Germinal center (tissue), 1 donor: ENCODE results near the gene DAP.
"Not testable (repeated sequence)": the region's sequence is repeated elsewhere in the genome, so short reads cannot be mapped to it uniquely, and the experiment has no call there.

Source experiments
- DNase-seq: peaks from one replicate; pipeline ENCODE4 v3.0.0; 2012; ENCODE audit warnings: mixed read lengths, low spot score

Gene DAP

DNA sequence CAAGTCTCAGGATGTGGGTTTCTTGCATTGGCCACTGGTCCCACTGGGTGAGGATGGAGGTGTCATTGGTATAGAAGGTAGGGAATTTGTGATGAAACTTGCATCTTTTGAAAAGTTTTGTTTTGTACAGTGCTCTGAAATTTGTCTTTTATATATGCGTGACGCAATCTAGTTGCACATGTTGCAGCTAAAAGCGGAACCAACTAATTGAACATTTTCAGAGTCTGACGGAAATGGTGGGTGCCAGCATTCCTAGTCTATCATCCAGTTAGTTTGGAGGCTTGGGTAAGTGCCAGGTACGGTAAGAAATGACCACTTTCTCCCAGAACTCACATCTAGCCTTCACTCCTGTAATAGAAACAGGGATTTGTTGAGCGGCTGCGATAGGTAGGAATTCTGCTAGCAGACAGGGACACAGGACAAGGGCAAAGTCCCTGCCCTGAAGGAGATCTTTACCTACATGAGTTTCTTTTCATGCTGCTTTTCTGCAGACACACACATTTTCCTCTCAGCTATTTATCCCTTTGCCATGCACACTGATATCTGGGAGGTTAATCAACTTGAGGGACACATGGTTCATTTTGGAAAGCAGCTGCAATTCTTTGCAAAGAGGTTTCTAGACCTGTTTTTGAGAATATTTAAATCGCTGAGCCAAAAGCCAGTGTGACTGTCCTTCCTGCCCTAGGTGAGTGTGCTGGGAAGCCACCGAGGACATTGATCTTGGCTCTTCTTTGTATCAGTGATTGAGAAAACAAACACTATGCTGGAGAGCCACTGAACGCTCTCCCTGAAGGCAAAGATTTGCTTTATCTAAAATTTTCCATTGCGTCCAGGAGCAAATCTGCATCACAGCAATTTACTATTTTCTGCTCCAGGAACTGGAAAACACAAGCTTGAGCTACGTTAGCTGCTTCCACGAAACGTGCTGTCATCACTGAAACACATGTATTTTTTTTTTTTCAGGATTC, 89.7 kb downstream of the DAP start:
- no peak for DNase-seq

DNA sequence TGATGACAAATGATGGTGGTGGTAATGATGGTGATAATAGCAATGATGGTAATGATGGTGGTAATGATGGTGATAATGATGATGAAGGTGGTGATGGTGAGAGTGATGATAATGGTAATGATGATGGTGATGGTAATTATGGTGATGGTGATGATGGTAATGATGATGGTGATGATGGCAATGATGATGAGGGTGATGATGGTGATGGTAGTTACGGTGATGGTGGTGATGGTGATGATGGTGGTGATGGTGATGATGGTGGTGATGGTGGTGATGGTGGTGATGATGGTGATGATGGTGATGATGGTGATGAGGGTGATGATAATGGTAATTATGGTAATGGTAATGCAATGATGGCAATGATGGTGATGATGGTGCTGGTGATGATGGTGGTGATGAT, 91.1 kb downstream of the DAP start:
- no peak for DNase-seq

DNA sequence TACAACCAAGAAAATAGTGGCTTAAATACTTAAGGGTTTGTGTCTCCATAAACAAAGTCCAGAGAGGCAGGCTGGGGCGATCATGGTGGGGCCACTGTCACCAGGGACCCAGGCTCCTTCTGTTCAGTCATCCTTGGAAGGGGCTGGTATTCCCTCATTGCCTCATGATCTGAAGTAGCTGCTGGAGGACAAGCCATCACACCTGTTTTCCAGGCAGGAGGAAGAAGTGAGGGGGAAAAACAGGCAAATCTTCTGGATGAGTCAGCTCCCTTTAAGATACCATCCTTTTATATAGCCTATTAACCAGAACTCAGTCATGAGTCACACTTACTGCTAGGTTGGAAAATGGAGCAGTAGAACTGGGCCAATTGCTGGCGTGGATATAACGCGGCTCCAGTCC, 92.3 kb downstream of the DAP start:
- no peak for DNase-seq

DNA sequence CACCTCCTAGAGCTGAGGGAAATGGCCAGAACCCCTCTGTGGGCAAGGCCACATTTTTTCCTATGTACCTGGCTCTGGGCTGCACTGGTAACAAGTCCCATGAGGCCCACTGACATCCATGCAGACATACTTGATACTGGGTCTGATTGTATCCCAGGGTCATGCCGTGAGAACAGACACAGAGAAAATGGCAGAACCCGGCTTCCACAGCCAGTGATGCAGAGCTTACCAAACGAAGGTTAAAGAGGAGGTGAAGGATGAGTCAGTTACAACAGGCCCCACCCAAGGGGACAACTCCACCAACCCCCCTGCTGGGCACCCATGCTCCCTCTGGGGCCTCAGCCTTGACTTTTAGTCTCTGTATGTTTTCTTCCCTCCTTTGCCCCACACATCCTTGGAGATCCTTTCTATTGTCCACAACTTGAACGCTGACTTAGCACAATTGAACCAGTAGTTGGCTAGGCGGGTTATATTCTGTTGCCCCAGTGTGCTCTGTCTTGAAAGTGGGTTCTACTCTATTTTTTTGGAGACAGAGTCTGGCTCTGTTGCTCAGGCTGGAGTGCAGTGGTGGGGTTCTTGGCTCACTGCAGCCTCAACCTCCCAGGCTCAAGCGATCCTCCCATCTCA, 93.5 kb downstream of the DAP start:
- DNase-seq, result no peak

DNA sequence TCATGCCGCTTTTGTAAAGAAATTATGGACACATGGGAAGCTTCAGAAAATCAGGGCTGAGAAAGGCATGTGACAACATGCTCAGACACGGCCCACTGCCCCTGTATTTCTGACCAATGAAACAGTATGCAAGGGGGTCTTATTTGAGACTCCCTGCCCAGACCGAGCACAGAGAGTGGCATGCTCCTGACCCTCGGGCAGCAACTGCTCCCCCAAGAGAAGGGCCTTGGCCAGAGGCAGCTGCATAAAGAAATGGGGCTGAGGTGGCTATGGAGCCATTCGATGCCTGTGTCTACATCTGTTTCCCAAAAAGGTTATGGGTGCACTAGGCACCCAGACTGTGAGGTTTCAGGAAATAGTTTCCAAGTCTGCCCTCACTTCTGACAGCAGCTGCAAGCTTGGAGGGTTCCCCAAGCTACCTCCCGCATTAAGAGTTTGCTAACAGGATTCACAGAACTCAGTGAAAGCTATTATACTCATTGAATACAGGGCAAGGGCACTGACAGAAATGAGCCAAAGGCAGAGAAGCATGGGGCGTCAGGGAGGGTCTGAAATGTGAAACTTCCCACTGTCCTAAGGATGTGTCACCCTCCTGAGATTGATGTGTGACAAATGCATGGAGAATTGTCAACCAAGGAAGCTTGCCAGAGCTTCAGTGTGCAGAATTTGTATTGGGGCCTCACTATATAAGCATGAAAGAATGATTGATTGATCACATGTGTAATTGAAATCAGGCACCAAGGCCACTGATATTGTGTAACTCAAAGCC, 94.3 kb downstream of the DAP start:
- no peak for DNase-seq

DNA sequence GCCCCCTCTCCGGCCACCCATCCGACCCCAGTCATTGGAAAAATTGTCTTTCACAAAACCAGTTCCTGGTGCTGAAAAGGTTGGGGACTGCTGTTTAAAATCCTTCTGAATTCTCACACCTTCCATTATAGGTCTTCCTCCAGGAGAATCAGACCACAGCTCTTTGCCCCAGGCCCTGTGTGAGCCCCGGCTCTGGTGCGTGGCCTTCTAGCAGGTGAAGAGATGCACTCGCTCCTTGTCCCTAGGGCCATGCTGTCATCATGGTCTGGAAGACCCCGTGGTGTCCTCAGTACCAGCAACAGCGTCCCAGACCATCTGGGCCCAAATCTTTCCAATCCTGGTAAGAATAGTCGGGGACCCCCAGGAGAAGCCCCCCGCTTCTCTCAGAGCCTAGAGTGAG, 95.2 kb downstream of the DAP start:
- DNase-seq, result no peak

DNA sequence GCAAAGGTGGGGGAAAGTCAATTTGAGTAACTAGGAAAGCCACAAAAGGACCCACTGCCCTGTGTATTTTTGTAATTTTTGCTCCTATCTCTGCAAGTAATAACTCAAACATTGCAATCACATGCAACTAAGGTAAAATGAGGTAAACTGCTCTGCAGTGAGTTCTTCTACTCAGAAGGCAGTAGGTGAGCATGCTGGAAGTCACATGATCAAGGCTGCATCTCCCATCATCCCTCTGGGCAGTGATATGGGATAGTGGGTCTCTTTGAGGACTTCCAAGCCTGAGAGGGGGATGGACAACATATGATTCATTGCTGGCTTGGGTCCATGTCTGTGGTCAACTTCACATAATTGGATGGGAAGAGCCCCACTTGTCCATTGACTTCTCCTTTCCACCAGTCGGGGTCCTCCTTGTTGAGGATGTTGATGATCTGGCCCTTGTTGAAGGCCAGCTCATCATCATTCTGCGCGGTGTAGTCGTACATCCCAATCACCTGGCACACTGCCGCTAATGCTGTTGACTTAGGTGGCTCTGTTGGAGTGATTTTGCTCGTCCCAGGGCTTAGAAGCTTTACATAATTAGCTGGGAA, 96.8 kb downstream of the DAP start:
- not testable (repeated sequence) for DNase-seq

DNA sequence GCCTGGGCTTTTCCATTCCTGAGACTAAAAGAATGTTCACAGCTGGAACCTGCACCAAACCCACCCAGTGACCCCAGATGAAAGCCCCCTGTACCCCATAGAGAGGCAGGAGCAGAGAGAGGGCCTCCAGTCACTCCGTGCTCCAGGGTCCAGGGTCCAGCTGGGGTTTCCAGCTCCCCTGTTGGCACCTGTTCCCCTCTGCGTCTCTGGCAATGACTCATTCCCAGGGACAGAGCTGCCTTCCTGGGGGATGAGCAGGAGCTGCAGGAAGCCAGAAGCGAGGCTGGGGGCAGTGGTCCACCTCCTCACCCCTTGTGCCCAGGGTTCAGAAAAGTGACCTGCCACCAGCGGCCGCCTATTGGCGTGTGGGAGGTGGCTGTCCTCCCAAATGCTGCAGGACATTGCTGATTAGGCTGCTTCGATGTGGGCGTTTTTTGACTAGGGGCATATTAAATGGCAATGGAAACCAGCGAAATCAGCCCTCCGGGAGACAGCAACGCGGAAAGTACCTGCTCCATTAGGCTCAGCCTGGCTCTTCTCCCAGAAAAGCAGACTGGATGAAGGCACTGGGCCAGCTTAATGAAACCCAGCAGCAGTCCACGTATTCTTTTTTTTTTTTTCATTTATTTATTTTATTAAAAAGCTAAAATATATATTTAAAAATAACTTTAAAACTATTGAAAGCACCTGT, 97.4 kb downstream of the DAP start:
- no peak for DNase-seq

DNA sequence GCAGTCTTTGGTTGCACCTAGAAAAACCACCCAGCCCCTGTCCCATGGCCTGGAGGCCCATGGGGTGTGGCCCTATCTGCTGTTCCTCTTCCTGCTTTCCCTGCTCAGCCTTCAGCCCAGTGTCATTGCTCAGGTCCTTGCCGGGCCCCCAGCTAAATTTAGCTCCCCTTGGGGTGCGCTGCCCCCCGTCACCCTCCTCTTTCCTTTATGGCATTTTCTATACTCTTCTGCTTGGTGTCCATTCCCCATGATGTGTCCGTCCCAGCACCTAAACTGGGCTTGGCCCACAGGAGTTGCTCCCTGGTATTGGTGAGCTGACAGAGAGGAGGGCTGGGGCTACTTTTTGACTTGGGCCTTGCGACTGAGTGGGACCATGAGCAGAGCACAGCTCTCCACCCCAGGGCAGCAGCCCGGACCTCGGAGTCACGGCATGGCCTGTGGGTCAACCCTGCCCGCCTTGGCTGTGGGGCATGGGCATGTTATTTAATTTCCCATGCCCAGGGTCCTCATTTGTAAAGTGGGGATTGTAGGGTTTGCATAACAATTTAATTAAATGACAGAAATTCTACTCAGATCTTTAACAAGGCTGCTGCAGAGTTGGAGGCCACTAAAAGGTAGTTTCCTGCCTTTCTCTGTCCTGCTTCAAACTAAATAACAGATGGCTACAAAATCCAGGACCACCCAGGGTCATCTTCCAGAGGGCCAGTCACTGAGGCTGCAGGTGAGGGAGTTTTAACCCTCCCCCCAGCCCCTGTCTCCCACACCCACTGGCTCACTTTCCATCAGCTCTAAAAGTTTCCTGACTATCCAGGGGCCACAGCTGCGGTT, 98.2 kb downstream of the DAP start:
- DNase-seq, result no peak

DNA sequence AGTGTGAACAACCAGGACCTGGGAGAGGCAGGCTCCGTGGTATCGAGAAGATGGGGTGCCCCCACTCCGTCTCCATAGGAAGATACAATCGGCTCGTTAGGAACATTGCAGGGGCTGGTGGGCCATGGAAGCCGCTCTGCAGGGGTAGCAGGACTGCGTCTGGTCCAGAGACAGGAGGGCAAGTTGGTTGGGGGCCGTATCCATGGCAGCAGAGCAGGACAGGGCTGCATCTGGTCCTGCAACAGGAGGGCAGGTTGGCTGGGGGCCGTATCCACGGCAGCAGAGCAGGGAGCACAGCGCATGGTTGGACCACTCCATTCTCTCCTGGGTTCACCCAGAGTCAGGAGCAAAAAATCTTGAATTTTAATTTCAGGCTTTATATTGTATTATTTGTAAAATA, 99.0 kb downstream of the DAP start:
- DNase-seq, result no peak

DNA sequence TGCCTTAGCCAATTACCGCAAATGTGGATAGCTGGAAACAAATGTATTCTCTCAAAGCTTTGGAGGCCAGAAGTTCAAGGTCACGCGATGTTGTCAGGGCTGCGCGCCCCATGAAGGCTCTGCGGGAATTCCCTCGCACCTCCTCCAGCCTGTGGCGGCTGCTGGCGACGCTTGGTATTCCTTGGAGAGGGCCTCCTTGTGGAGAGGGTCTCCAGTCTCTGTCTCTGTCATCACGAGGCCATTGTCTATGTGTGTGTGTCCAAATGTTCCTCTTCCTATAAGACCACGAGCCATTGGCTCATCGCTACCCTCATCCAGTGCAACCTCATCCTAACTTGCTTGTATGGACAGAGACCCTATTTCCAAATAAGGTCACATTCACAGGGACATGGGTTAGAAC, 99.6 kb downstream of the DAP start:
- DNase-seq, result no peak

DNA sequence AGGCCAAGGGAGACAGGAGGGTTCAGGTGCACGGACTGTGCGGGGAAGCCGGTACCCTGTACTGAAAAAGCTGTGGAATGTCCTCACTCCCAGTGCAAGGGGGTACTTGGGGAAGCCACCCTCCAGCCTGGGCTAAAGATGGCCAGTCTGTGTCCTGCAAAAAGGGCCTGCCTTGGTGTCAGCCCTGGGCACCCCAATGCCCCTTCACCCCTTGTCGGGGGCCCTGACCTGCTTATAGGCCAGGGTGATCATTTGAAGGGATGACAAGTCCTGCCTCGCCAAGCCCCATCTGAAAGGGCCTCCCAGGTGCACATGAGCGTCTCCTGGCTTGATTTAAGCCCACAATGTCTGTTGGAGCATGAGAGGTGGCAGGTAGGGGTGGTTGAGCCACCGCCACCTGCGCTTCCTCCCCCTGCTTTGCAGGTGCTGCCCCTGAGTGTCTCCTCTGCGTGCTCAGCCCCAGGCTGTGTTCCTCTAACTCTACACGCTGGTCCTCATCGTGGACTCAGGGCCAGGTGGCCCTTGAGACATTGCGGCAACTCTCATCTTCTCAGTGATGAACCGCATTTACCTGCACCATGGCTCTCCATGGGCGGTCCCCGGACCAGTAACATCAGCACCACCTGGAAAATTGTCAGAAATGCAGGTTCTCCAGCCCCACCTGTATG, 100.2 kb downstream of the DAP start:
- DNase-seq, result peak; percentile 21

DNA sequence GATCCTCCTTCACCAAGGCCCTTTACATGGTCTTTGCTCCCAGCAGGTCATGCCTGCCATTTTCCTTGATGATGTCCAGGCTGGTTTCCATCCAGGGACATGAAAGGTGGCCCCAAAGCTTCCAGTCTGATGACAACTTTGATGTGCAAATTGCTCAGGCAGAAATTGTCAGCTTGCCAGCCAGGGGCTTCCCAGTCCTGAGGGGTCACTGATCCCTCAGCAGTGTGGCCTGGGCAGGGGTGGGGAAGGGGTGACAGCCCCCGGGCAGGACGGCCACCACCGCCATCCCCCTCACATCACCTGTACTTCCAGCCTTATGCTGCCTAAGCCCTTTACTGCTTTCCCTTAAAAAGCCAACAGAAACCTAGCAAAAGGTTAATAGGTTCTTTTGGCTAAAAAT, 100.9 kb downstream of the DAP start:
- no peak for DNase-seq

DNA sequence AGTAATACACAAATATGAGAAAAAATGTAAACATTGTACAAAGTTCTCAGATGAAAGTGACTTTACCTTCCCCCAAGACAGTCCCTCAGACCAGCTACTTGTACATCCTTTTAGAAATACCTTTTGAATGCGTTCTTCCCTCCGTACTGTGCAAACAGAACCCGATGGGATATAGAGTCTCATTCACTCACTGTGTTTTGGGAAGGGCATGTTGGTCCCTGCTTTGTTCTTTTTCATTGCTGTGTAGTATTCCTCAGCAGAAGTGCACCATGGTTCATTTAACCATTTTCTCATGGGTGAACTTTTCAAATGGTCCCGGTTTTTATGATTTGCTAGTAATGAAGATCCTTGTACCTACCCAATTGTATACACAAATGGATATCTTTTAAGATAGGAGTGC, 102.8 kb downstream of the DAP start:
- DNase-seq, result no peak

DNA sequence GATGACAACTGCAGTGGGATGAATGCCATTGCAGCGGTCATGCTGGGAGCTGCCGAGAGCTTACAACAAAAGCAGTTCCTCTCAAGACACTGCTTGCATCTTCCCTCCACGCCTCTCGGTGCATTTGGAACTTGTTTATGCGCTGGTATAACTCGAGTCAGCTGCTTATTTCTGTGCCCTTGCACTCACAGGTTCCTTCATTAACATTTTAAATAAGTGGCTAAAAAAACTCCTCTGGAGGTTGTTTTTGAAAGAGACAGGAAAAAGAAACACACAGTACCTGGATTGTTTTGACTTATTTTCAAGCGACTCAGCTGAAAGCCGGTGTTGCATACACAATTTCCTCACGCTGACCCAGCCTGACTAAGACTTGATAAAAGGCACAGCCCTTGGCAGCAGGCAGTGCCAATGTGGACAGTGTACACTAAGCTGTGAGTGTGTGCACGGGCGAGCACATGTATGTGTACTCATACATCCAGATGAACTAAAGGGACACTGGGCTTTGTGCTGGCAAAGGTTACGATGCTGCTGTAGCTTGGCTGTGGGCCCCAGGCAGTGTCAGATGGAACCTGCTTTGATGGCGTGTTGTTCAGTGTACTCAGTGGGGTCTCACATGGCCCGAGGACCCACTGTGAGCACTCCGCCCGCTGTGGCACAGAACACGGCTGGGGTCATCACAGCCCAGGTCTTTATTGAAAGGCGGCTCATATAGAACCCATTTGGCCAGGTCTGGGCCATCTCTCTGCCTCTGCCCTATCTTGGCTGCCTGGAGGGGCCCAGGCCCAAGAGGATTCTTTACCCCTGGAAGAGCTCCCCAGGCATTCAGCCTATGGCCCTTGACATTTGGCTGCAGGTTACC, 104.8 kb downstream of the DAP start:
- no peak for DNase-seq

DNA sequence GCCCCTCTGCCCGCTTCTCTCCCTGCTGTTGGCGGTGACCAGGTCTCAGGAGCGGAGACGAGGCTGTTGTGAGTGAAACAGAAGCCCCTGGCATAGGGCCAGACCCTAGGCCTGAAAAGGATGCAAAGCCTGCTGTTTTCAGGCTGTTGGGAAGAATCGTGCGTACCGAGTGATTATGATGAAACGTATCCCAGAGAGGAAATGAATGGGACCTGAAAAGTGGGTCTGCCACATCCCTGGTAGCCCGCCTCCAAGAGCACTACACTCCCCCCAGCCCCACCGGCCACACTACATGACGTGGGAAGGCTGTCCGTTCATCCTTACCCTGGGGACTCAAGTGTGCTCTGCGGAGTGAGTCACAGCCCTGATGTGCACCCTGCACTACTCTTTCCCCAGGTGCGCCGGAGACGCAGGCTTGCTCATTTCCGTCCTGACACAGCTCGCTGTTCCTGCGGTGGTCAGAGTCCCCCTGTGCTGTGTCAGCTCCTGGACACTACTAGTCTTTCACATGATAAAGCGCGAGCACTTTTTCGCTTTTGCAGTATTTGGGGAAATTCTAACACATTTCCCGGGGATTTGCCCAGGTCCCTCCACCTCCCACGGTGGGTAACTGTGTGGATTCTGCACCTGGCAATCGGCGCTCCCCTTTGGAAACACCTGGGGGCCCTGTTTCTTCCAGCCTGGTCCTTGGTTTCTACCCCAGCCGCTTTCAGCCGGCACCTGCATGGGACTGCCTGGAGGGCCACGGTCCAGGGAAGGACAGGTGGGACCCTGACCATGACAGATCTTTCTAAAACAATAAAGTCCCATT, 105.7 kb downstream of the DAP start:
- DNase-seq, result no peak

DNA sequence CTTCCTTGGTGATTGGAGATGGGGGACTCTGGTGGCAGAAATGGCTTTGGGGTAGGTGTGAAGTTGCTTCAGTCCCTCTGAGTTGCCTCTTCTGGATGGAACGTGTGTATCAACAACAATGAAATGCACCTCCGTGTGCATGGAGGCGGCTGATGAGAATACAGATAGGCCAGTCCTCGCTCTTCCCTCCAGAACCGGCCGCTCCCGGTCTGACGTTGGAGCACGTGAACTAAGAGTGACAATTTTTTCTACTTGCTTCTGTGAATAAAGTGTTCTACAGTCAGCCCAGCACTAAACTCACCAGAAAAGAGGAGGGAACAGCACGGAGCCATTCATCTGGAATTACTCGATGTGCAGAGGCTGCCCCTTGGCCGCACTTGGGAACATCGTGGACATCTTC, 106.5 kb downstream of the DAP start:
- DNase-seq, result no peak

DNA sequence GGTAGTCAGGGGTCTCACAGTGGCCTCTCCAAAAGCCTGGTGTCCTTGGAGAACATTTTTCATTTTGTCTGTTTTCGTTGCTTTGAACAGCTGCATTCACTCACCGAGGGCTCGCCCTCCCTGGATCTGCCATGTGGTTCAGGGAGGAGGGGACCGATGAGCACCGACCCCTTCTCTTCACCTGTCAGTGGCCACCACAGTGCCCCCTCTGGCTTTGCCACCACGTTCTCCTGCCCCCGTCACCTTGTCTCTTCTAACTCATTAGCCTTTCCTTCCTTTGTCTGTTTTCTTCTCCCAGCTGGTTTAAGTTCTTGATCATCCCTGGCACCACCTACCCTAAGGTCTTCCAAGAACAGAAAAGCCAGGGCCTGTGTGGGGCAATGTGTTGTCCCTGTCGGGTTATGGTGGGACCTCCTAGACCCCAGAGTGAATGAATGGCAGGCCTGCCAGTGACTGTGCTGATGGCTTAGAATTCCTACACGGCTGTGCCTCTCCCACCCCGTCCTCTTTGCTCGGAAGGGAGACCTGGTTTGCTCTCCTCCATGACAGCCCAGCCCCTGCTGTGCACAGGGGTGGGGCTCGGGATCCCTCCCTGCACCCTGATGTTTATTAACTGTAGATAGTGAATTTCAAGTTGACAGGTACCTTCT, 107.2 kb downstream of the DAP start:
- DNase-seq, result no peak
